ENCODE results near the gene DPP6.

- TF ChIP-seq CTCF (IDR thresholded peaks at IDR 0.05) (no peak), POLR2A (IDR thresholded peaks at IDR 0.05) (no peak)
Measured at GRCh38 chr7:154583454-154583853, 531.3 kb downstream of the DPP6 start.
